Lower leg skin (tissue), 4 donors: Measurements from ENCODE around the gene PPFIA3. TPM values are rescaled to one million over a fixed set of nuclear protein-coding genes. Genes with fewer than 3 reads are reported as not detected.

Experiments used
- DNase-seq, 2 donors: peaks; one replicate each; pipeline ENCODE4 v3.0.0-alpha.2; 2019; ENCODE audit warnings: low spot score in 2 of 2
- H3K4me3 ChIP-seq: fragments of 200-600 bp; sonication (generic); 2 replicates; pipeline ENCODE4 v1.5.1; 2017; ENCODE audit warnings: mild to moderate bottlenecking, low read depth; ENCODE audit not compliant: poor library complexity, severe bottlenecking
- POLR2A ChIP-seq, 2 donors: fragments of 450-650 bp; IDR thresholded peaks; one replicate each; pipeline ENCODE4 v1.6.1; 2016 to 2017; ENCODE audit warnings: antibody characterized with exemption in 2 of 2, mild to moderate bottlenecking in 1 of 2, moderate library complexity in 1 of 2
- WGBS, 2 donors: methylation state at CpG; one replicate each; pipeline ENCODE4 v1.1.5; 2018; 5-methylcytosine and 5-hydroxymethylcytosine counted together
- intact Hi-C: fragments of 100-400 bp; cut with DNase I; formaldehyde crosslinking; loops from one replicate; pipeline ENCODE4 v1.15.0; 2023; ENCODE audit warnings: low total_unique reads
- total RNA-seq, 4 donors: library from RNA; depleted of rRNA; stranded (reverse); fragments of >200 nt; gene quantifications; one replicate each; pipeline ENCODE4 v1.1.0, GENCODE V29; 2016
- TF ChIP-seq, protein P1 (sequence below), 3 donors: fragments of 450-650 bp; IDR thresholded peaks; one replicate each; pipeline ENCODE4 v1.5.1; 2016; ENCODE audit warnings: antibody characterized with exemption in 3 of 3, mild to moderate bottlenecking in 3 of 3, moderate library complexity in 2 of 3

Gene PPFIA3
- total RNA-seq, 4 donors from 2014 or later = 52.3 to 78.1 (median 64.4) TPM

DNA sequence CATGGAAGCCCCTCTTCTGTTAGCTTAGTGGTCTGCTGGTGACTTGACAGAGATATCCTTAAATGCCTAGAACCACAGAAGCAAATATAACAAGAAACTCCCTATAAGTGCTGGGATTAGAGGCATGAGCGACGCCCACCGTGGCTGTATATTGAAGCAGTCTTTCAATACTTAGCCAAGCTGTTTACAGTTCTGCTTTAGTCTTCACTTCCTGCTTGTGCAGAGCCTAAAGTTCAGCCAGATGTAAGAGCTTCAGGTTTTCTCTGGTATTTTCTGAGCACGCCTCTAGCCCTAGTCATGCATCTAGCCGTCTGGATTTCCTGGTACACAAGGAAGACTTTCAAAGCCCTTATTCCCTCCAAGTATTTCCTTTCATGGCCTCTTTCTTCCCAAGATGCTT lies 66.8 kb downstream of the PPFIA3 start:
- TF ChIP-seq, protein P1, sequence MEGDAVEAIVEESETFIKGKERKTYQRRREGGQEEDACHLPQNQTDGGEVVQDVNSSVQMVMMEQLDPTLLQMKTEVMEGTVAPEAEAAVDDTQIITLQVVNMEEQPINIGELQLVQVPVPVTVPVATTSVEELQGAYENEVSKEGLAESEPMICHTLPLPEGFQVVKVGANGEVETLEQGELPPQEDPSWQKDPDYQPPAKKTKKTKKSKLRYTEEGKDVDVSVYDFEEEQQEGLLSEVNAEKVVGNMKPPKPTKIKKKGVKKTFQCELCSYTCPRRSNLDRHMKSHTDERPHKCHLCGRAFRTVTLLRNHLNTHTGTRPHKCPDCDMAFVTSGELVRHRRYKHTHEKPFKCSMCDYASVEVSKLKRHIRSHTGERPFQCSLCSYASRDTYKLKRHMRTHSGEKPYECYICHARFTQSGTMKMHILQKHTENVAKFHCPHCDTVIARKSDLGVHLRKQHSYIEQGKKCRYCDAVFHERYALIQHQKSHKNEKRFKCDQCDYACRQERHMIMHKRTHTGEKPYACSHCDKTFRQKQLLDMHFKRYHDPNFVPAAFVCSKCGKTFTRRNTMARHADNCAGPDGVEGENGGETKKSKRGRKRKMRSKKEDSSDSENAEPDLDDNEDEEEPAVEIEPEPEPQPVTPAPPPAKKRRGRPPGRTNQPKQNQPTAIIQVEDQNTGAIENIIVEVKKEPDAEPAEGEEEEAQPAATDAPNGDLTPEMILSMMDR (IDR thresholded peaks at IDR 0.05) = no peak
- TF ChIP-seq POLR2A (IDR thresholded peaks at IDR 0.05) = no peak
- DNase-seq = no peak
- intact Hi-C loops = no loop called here
- 85% methylated on average over 5 of the region's 5 CpGs for WGBS, 2 donors
- no peak overlapping the region for H3K4me3 ChIP-seq

DNA sequence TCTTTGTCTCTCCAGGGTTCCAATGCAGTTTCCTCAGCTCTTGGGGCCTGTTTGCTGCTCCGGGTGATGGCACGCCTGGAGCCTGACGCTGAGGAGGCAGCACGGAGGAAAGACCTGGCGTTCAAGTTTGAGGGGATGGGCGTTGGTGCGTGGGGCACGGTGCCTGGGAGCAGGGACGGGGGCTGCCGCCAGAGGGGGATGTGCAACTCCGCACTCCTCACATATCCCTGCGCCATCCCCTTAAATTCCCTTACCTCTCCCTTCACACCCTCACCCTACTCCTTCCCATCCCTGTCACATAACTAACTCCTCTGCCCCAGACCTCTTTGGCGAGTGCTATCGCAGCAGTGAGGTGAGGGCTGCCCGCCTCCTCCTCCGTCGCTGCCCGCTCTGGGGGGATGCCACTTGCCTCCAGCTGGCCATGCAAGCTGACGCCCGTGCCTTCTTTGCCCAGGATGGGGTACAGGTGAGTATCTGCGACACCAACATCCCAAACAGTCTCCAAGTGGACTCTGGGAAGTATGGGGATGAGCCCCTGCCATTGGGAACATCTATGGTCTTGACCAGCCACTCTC lies 69.4 kb downstream of the PPFIA3 start:
- intact Hi-C loops = no loop called here
- no peak for DNase-seq
- WGBS, 2 donors = 89 to 91% methylated on average over 21 of the region's 21 CpGs
- no peak overlapping the region for H3K4me3 ChIP-seq
- no peak for TF ChIP-seq POLR2A (IDR thresholded peaks at IDR 0.05)
- TF ChIP-seq, protein P1 (IDR thresholded peaks at IDR 0.05) = no peak

DNA sequence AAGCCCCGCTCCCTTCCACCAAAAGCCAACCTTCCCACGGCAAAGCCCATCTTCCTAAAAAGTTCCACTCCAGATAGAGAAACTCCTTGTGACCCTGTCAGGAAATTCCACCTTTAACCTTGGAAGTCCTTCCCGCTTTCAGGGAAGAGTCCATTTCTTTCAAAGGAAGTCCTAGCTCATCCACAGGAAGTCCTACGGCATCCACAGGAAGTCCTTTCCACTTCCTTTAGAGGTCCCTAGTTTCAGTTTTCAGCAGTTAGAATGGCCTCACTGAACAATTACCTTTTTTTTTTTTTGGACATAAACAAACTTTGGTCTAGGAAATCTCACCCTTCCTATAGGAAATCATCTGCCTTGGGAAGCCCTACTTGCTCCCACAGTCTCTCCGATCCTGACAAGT lies 69.9 kb downstream of the PPFIA3 start:
- intact Hi-C loops = no loop called here
- no peak overlapping the region for H3K4me3 ChIP-seq
- 80 to 84% methylated on average over 5 of the region's 5 CpGs for WGBS, 2 donors
- DNase-seq = no peak
- TF ChIP-seq, protein P1 (IDR thresholded peaks at IDR 0.05) = no peak
- TF ChIP-seq POLR2A (IDR thresholded peaks at IDR 0.05) = no peak

DNA sequence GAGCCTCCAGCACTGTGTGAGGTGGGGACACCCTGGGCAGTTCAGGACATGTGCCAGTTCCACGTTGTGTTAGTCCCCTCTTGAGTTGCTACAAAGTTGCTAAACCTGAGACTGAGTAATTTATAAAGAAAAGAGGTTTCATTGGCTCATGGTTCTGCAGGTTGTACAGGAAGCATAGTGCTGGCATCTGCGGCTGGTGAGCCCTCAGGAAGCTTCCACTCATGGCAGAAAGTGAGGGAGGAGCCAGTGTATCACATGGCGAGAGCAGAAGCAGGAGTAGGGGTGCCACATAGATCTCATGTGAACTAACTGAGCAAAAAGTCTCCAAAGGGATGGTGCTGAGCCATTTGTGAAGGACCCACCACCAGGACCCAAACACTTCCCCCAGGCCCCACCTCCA lies 71.4 kb downstream of the PPFIA3 start:
- intact Hi-C loops = no loop called here
- TF ChIP-seq, protein P1 (IDR thresholded peaks at IDR 0.05) = no peak
- TF ChIP-seq POLR2A (IDR thresholded peaks at IDR 0.05) = no peak
- DNase-seq = no peak
- 94 to 100% methylated on average over 3 of the region's 3 CpGs for WGBS, 2 donors
- H3K4me3 ChIP-seq = no peak overlapping the region

DNA sequence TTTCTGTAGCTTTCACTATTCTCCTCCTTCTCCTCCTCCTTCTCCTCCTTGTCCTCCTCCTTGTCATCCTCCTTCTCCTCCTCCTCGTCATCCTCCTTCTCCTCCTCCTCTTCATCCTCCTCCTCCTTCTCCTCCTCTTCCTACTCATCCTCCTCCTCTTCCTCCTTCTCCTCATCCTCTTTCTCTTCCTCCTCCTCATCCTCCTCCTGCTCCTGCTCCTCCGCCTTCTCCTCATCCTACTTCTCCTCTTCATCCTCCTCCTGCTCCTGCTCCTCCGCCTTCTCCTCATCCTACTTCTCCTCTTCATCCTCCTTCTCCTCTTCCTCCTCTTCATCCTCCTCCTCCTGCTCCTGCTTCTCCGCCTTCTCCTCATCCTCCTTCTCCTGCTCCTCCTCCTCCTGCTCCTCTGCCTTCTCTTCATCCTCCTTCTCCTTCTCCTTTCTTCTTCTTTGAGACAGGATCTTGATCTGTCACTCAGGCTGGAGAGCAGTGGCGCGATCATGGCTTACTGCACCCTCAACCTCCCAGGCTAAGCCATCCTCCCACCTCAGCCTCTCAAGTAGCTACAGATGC lies 74.6 kb downstream of the PPFIA3 start:
- intact Hi-C loops = no loop called here
- 96 to 97% methylated on average over 6 of the region's 6 CpGs for WGBS, 2 donors
- no peak for DNase-seq
- no peak overlapping the region for H3K4me3 ChIP-seq
- TF ChIP-seq, protein P1 (IDR thresholded peaks at IDR 0.05) = no peak
- no peak for TF ChIP-seq POLR2A (IDR thresholded peaks at IDR 0.05)

DNA sequence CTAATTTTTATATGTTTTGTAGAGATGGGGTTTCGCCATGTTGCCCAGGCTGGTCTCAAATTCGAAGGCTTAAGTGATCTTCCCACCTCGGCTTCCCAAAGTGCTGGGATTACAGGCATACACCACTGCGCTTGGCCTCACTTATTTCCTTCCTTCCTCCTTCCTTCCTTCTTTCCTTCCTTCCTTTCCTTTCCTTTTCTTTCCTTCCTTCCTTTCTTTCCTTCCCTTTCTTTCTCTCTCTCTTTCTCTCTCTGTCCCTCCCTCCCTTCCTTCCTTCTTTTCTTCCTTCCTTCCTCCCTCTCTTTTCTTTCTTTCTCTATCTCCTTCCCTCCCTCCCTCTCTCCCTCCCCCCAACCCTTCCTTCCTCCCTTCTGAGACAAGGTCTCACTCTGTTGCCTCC lies 75.1 kb downstream of the PPFIA3 start:
- no peak overlapping the region for H3K4me3 ChIP-seq
- intact Hi-C loops = no loop called here
- DNase-seq = no peak
- 85 to 90% methylated on average over 4 of the region's 4 CpGs for WGBS, 2 donors
- TF ChIP-seq, protein P1 (IDR thresholded peaks at IDR 0.05) = no peak
- TF ChIP-seq POLR2A (IDR thresholded peaks at IDR 0.05) = no peak
